Ishikawa (cell line): ENCODE results near the gene NSG2.

Experiments used
- CEBPB ChIP-seq: IDR thresholded peaks from 2 replicates; pipeline ENCODE4 v1.6.1; 2012
- CREB1 ChIP-seq: IDR thresholded peaks from 2 replicates; pipeline ENCODE4 v1.6.1; 2012; ENCODE audit warnings: low read depth
- EP300 ChIP-seq: IDR thresholded peaks from 2 replicates; pipeline ENCODE4 v1.6.1; 2012; ENCODE audit warnings: borderline replicate concordance
- NFIC ChIP-seq: IDR thresholded peaks from 2 replicates; pipeline ENCODE4 v1.6.1; 2012
- REST ChIP-seq: IDR thresholded peaks from 2 replicates; pipeline ENCODE4 v1.6.1; 2012; ENCODE audit warnings: low read depth, mild to moderate bottlenecking
- TAF1 ChIP-seq: IDR thresholded peaks from 2 replicates; pipeline ENCODE4 v1.6.1; 2012; ENCODE audit warnings: low read depth, mild to moderate bottlenecking
- TEAD4 ChIP-seq: IDR thresholded peaks from 2 replicates; pipeline ENCODE4 v1.6.1; 2012
- USF1 ChIP-seq: IDR thresholded peaks from 2 replicates; pipeline ENCODE4 v1.6.1; 2012
- YY1 ChIP-seq: IDR thresholded peaks from 2 replicates; pipeline ENCODE4 v1.6.1; 2012; ENCODE audit warnings: low read depth
- ZBTB7A ChIP-seq: IDR thresholded peaks from 2 replicates; pipeline ENCODE4 v1.6.1; 2012; ENCODE audit warnings: low read depth

GRCh38 chr5:174115226-174115625, 69.7 kb downstream of the NSG2 start:
- TF ChIP-seq EP300 (no peak), USF1 (no peak), NFIC (no peak), CREB1 (no peak), CEBPB (no peak), YY1 (no peak), TAF1 (no peak), TEAD4 (no peak), ZBTB7A (no peak), REST (no peak)
